ENCODE results near the gene PLCG2.
"Not testable (repeated sequence)": the region's sequence is repeated elsewhere in the genome, so short reads cannot be mapped to it uniquely, and the experiment has no call there.

Gene PLCG2

DNA sequence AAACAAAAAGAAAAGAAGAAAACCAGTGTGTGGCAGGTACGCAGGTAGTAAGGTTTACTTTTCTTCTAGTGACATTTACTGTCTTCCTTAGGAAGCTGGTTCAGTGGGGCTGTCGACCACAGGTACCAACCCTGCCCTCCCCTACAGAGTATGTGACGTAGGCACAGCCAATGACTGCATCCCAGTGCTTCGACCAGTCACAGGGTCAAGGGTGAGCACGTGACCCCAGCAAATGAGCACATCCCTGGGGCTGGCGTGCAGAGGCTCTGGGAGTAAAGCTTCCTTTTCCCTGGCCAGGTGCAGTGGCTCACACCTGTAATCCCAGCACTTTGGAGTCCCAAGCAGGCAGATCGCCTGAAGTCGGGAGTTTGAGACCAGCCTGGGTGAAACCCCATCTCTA is 38.9 kb upstream of the PLCG2 start:
- H3K4me3 ChIP-seq (ENCODE audit: low read depth, low read length): no peak overlapping the region
- DNase-seq (ENCODE audit: low read depth, low spot score): no peak
- TF ChIP-seq, protein P1, sequence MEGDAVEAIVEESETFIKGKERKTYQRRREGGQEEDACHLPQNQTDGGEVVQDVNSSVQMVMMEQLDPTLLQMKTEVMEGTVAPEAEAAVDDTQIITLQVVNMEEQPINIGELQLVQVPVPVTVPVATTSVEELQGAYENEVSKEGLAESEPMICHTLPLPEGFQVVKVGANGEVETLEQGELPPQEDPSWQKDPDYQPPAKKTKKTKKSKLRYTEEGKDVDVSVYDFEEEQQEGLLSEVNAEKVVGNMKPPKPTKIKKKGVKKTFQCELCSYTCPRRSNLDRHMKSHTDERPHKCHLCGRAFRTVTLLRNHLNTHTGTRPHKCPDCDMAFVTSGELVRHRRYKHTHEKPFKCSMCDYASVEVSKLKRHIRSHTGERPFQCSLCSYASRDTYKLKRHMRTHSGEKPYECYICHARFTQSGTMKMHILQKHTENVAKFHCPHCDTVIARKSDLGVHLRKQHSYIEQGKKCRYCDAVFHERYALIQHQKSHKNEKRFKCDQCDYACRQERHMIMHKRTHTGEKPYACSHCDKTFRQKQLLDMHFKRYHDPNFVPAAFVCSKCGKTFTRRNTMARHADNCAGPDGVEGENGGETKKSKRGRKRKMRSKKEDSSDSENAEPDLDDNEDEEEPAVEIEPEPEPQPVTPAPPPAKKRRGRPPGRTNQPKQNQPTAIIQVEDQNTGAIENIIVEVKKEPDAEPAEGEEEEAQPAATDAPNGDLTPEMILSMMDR (IDR thresholded peaks at IDR 0.05; ENCODE audit: insufficient read depth, low read length, missing control alignments): no peak
- ChIA-PET CTCF (interaction anchor here (0.7 to 8.6 kb wide), 11 partner anchors 10 to 815 kb away, joined by 3 to 117 read pairs (median 4); no protein-coding TSS in a partner anchor), POLR2A (no interaction called here)

DNA sequence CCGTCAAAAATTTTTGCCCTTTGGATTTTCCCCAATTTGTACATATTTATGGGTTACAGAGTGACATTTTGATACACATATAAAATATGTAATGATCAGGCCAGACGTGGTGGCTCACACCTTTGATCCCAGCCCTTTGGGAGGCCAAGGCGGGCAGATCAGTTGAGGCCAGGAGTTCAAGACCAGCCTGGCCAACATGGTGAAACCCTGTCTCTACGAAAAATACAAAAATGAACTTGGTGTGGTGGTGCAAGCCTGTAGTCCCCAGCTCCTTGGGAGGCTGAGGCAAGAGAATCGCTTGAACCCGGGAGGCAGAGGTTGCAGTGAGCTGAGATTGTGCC is 37.7 kb upstream of the PLCG2 start:
- H3K4me3 ChIP-seq (ENCODE audit: low read depth, low read length); DNase-seq (ENCODE audit: low read depth, low spot score); POLR2A ChIA-PET: not testable (repeated sequence)
- CTCF ChIA-PET: interaction anchor here (1.4 to 8.6 kb wide), 5 partner anchors 11 to 536 kb away, joined by 3 to 117 read pairs (median 4); no protein-coding TSS in a partner anchor

DNA sequence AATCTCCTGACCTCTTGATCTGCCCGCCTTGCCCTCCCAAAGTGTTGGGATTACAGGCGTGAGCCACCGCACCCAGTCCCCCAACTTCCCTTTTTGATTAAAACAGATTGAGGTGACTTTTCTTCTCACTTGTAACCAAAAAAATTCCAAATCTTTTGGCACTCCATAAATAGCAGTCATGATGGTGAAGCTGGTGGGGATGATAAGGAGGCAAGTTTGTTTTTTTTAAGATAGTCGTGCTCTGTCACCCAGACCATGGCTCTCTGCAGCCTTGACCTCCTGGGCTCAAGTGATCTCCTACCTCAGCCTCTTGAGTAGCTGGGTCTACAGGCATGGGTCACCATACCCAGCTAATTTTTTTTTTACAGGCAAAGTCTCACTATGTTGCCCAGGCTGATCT is 34.7 kb upstream of the PLCG2 start:
- no peak for DNase-seq (ENCODE audit: low read depth, low spot score)
- H3K4me3 ChIP-seq (ENCODE audit: low read depth, low read length): no peak overlapping the region
- ChIA-PET CTCF (interaction anchor here (1.1 kb wide), 1 partner anchor 571 kb away, joined by 3 read pairs; no protein-coding TSS in a partner anchor), POLR2A (no interaction called here)
- TF ChIP-seq, protein P1 (IDR thresholded peaks at IDR 0.05; ENCODE audit: insufficient read depth, low read length, missing control alignments): no peak

DNA sequence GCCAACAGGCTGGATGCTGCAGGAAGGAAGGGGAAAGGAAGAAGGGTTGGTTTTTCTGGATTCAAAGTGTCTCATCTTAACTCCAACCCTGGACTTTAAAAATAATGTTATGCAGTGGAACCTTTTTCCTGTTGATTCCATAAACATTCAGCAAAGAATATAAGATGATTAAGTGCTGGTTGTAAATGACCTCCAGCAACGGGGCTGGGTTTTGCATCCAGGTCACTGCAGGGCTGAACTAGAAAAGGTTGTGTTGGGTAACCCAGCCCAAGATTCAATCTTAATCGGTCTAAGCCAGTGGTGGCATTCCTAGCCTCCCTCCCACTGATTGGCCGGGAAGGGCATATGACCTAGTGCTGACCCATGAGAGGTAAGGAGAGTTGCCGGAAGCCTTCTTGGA is 34.2 kb upstream of the PLCG2 start:
- TF ChIP-seq, protein P1 (IDR thresholded peaks at IDR 0.05; ENCODE audit: insufficient read depth, low read length, missing control alignments): no peak
- POLR2A ChIA-PET: no interaction called here
- DNase-seq (ENCODE audit: low read depth, low spot score): no peak
- CTCF ChIA-PET: interaction anchor here (1.1 kb wide), 1 partner anchor 572 kb away, joined by 3 read pairs; no protein-coding TSS in a partner anchor
- no peak overlapping the region for H3K4me3 ChIP-seq (ENCODE audit: low read depth, low read length)

DNA sequence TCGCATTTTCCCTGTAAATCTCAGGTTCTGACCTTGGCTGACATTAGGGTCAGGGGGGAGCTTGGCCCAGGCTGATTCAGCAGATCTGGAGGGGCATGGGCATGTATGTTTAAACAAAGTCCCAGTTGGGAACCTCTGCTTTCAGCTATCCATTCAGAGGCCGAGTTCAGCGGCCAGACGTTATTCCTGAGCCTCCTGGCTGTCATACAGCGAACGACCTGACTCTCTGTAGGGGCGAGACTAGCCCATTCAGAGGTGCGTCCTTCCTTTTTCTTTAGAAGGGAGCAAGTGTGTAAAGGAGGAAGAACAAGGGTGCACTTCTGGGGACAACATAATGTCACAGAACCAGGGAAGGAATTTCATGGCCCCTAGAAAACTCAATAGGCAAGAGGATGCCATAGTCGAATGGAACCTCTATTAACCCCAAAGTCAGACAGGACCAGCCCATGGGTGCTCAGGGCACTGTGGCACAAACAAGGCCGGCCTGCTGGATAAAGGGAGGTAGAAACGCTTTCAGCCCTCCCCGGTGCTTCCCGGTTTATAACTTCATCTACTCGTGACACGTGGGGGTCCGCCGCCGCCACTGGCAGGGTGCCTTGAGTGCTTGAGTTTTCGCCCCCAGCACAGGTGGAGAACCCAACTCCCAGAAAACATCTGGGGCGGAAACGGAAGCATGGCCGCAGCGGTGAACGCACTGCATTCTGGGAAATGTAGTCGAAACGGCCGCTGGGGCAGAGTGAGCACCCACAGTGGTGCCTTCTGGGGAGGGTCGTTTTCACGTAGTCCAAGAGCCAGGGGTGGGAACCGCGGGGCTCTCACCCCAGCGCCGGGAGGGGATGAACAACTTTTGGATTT is 33.2 kb upstream of the PLCG2 start:
- TF ChIP-seq, protein P1 (IDR thresholded peaks at IDR 0.05; ENCODE audit: insufficient read depth, low read length, missing control alignments): no peak
- ChIA-PET POLR2A (no interaction called here), CTCF (no interaction called here)
- H3K4me3 ChIP-seq (ENCODE audit: low read depth, low read length): peak overlapping the region; percentile 50
- DNase-seq (ENCODE audit: low read depth, low spot score): no peak

DNA sequence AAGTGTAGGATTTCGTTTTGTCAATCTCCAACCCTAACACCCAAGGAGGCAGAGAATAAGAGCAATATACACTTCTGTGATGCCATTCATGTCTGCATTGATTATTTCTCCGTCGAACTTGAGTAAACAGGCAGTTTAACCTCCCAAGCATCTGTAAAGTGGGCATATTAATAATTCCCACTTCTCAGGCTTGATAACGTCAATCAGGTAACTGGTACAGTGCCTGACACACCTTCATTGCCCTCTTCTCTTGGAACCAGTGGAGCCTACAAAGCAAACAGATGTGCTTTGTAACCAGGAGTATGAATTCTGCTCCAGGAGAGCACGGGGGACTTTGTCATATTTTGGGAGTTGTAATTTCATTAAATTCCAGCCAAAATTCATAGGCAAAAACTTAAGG is 32.5 kb upstream of the PLCG2 start:
- POLR2A ChIA-PET: no interaction called here
- CTCF ChIA-PET: no interaction called here

More for the DNA sequence above, 32.5 kb upstream of the PLCG2 start:
- TF ChIP-seq, protein P1 (IDR thresholded peaks at IDR 0.05; ENCODE audit: insufficient read depth, low read length, missing control alignments): no peak
- no peak for DNase-seq (ENCODE audit: low read depth, low spot score)
- peak overlapping the region; percentile 50 for H3K4me3 ChIP-seq (ENCODE audit: low read depth, low read length)

Data from AG04449 (cell line).